ENCODE results near the gene DISC1. TPM values are rescaled to one million over a fixed set of nuclear protein-coding genes. Genes with fewer than 3 reads are reported as not detected.

DISC1 gene
- total RNA-seq, 3 donors from 2014 or later: 0.50 to 1.1 (median 0.57) TPM

DNA sequence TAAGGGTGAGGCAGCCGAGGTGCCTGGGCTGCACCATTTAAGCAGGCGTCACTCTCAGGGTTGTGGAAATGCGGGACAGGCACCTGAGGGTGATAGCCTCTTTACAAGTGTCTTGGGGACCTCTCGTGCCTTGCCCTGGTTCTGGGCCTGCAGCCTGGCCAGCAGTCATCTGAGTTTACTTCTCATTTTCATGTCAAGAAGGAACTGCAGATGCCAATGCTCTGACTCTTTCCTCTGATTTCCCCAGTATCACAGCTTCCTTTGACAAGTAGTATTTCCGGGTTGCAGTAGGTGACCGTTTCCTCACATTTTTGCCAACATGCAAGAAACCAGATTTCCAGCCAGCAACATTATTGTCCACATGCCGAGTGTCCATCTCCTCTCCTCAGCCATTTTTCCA lies 286.9 kb downstream of the DISC1 start:
- no peaks in the 10 kb centered on the region for H3K27me3 Mint-ChIP-seq (ENCODE audit: low read depth)
- H3K9me3 Mint-ChIP-seq: peaks cover 4% of the 10 kb centered on the region
- DNase-seq: no peak
- no peak for ATAC-seq
- no peak overlapping the region for H3K4me3 Mint-ChIP-seq
- peaks cover 63% of the 10 kb centered on the region for H3K4me1 Mint-ChIP-seq (ENCODE audit: low read depth)
- H3K36me3 Mint-ChIP-seq (ENCODE audit: insufficient read depth): peaks cover 3% of the 10 kb centered on the region

DNA sequence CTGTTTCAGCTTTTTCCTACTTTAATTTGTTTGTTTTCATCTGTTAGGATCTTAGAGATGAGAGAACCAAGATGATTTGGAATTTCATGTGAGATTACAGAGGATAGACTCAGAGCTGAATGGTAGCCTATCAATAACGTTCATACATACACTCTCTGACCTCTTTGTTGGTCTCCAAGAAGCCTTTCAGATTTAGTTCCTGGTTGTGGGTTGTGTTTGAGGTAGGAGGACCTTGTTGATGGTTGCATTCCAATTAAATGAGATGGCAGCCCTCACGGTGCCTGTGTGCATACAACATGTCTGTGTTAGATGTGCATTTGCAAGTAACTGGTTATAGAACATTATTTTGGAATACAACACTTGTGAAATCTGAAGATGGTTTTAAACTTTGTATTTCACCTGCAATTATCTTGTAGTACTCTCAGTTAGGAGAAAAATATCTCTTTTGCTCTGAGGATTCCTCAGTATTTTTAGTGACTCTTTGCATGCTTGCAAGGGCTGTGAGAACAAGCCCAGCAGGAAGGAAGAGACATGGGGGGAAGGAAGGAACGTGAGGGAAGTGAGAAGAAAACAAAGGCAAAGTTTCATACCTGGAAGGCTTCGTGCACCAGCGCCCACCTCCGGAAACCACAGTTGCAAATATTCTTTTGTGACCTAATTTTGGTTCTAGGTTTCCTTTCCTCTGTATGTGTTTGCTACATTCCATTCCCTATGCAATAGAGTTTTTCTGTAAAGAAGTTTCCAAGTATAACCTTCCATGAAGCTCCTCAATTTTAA lies 291.8 kb downstream of the DISC1 start:
- DNase-seq (no peak), ATAC-seq (peak; percentile 44 to 59)
- Mint-ChIP-seq H3K4me3 (peak overlapping the region; percentile 33), H3K9me3 (no peaks in the 10 kb centered on the region), H3K27me3 (ENCODE audit: low read depth) (peaks cover 1% of the 10 kb centered on the region), H3K36me3 (ENCODE audit: insufficient read depth) (no peaks in the 10 kb centered on the region), H3K4me1 (ENCODE audit: low read depth) (peaks cover 78% of the 10 kb centered on the region)

DNA sequence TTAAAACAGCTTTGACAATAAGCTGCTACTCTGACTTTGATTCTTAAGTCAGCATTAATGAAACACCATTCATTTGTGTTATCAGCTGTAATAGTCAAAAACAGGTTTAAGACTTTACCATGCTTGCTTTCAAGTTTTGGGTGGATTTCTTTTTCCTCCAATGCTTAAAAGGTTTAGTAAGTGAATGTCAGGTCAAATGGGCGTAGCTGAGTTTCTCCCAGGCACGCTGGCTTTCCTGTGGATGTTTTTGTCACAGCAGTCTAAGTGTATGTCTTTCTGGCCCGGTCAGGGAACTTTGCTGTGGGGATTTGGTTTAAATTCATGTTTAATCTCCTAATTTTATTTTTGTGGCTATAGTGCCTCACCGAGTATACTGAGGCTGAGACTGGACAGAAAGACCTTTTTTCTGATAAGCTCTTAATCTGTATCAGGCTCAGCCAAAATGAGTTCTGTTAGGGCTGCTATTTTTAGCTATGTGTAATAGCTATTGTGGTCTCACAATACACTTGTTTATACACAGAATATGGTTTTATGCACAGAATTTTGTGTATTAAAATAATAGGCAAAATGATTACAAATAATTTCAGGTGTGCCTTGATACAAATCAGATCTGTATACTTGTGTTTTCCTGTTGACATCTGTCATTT lies 292.8 kb downstream of the DISC1 start:
- Mint-ChIP-seq H3K36me3 (ENCODE audit: insufficient read depth) (peaks cover 3% of the 10 kb centered on the region), H3K9me3 (no peaks in the 10 kb centered on the region), H3K27me3 (ENCODE audit: low read depth) (peaks cover 1% of the 10 kb centered on the region), H3K4me1 (ENCODE audit: low read depth) (peaks cover 71% of the 10 kb centered on the region), H3K4me3 (peak overlapping the region; percentile 33)
- no peak for ATAC-seq
- DNase-seq: no peak

DNA sequence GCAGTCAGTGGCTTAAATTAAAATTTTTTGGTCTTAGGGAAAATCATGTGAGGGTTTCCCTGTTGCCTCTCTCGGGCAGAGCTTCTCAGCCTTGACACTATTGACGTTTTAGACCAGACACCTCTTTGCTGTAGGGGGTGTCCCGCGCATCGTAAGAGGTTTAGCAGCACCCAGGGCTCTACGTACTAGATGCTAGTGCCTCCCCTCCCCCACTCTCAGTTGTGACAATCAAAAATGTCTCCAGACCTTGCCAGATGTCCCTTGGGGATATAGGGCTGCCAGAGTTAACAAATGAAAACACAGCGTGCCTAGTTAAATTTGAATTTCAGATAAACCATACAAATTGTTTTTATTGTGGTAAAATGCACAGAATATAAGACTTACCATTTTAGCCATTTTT lies 293.3 kb downstream of the DISC1 start:
- peaks cover 66% of the 10 kb centered on the region for H3K4me1 Mint-ChIP-seq (ENCODE audit: low read depth)
- DNase-seq (no peak), ATAC-seq (peak in 1 of 2 donors; percentile 78)
- peaks cover 1% of the 10 kb centered on the region for H3K27me3 Mint-ChIP-seq (ENCODE audit: low read depth)
- H3K36me3 Mint-ChIP-seq (ENCODE audit: insufficient read depth): peaks cover 3% of the 10 kb centered on the region
- H3K4me3 Mint-ChIP-seq: peak overlapping the region; percentile 24
- H3K9me3 Mint-ChIP-seq: no peaks in the 10 kb centered on the region

DNA sequence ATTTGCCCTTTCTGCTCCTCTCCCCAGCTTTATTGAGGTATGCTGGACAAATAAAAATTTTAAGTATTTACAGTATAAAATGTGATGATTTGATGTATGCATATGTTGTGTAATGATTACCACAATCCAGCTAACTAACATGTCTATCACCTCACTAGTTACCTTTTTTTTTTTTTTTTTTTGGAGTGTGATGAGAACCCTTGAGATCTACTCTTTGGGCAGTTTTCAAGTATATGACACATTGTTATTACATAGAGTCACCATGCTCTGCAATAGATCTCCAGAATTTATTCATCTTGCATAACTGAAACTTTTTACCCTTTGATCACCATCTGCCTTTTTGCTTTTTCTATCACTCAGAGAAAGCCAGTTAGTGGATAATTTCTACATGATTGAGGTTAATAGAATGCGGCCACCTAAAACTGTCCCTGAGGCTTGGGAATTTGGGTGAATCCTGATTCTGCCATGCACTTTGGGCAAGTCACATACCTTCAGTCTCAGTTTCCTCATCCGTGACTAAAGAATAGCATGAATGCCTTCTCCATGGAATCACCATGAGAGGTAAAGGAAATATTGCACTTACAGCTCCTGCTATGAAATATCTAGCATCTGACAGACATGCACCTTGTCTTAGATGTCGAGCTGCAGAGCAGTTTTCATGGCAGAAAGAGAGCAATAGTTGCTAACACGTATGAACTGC lies 295.2 kb downstream of the DISC1 start:
- H3K4me3 Mint-ChIP-seq: no peak overlapping the region
- peaks cover 3% of the 10 kb centered on the region for H3K36me3 Mint-ChIP-seq (ENCODE audit: insufficient read depth)
- H3K9me3 Mint-ChIP-seq: no peaks in the 10 kb centered on the region
- no peak for DNase-seq
- H3K4me1 Mint-ChIP-seq (ENCODE audit: low read depth): peaks cover 49% of the 10 kb centered on the region
- H3K27me3 Mint-ChIP-seq (ENCODE audit: low read depth): peaks cover 1% of the 10 kb centered on the region
- no peak for ATAC-seq

DNA sequence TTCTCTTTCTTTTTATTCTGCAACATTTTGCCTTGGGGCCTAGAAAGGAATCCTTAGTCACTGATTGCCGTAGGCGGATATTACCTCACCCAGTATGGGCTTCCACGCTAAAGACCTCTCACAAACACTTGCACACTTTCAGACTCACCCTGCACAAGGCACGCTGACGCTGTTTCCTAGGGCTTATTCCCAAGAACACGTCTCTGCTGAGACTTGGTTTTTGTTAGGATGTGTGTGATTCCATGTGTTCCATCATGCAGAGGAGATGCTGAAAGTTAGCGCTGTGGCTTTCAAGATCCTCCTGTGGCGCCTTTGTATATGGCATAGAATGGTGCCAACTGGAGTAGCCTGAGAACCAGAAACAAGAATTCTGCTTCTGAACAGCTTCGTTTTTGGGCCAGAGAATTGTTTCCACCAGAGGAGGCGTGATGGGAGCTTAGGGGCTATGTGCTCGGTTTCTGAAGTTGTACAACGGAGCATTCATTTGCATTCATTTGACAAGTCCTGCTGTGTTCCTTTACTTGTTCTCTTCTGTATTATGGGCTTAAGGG lies 297.0 kb downstream of the DISC1 start:
- H3K4me1 Mint-ChIP-seq (ENCODE audit: low read depth): peaks cover 33% of the 10 kb centered on the region
- H3K27me3 Mint-ChIP-seq (ENCODE audit: low read depth): peaks cover 1% of the 10 kb centered on the region
- no peaks in the 10 kb centered on the region for H3K9me3 Mint-ChIP-seq

DNA sequence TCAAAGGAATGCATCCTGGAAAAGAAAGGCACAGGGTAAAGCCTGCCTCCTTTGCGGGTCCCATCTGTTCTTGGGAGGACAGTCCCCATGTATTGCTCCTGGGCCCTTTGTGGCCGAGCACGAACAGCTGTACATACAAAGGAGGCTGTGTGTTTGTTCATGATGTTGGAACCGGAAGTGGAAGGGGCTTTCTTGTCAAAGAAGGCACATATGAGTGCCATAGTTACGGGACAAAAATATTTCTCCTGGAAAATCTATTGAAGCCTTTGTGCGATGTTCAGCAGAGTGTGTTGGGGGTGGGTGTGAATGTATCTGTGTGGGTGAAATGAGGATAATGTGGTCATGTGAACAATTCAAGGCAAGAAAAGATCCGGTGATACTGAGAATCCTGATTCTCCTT lies 297.6 kb downstream of the DISC1 start:
- DNase-seq: no peak
- no peak for ATAC-seq
- H3K4me3 Mint-ChIP-seq: no peak overlapping the region
- H3K36me3 Mint-ChIP-seq (ENCODE audit: insufficient read depth): peaks cover 5% of the 10 kb centered on the region
- no peaks in the 10 kb centered on the region for H3K9me3 Mint-ChIP-seq
- H3K27me3 Mint-ChIP-seq (ENCODE audit: low read depth): peaks cover 1% of the 10 kb centered on the region
- H3K4me1 Mint-ChIP-seq (ENCODE audit: low read depth): peaks cover 33% of the 10 kb centered on the region

More for the DNA sequence above, 297.0 kb downstream of the DISC1 start:
- DNase-seq (no peak), ATAC-seq (no peak)
- Mint-ChIP-seq H3K4me3 (no peak overlapping the region), H3K36me3 (ENCODE audit: insufficient read depth) (peaks cover 5% of the 10 kb centered on the region)

DNA sequence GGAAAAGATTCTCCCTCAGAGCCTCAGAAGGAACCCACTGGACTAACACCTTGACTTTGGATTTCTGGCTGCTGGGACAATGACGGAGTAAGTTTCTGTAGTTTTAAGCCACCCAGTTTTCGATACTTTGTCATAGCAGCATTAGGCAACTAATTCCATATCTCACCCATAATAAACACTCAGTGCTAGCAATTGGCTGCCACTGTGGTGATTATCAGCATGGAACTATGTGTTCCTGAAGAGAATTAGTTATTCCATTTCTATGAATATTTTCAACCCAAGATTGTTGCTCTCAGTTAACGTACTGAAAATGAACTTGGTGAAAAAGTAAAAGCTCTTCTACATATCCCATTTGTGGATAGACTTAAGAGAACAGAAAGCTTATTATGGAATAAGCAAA lies 299.3 kb downstream of the DISC1 start:
- H3K27me3 Mint-ChIP-seq (ENCODE audit: low read depth): no peaks in the 10 kb centered on the region
- peaks cover 5% of the 10 kb centered on the region for H3K36me3 Mint-ChIP-seq (ENCODE audit: insufficient read depth)
- H3K4me1 Mint-ChIP-seq (ENCODE audit: low read depth): peaks cover 32% of the 10 kb centered on the region
- DNase-seq (no peak), ATAC-seq (no peak)
- H3K4me3 Mint-ChIP-seq: no peak overlapping the region
- H3K9me3 Mint-ChIP-seq: no peaks in the 10 kb centered on the region

DNA sequence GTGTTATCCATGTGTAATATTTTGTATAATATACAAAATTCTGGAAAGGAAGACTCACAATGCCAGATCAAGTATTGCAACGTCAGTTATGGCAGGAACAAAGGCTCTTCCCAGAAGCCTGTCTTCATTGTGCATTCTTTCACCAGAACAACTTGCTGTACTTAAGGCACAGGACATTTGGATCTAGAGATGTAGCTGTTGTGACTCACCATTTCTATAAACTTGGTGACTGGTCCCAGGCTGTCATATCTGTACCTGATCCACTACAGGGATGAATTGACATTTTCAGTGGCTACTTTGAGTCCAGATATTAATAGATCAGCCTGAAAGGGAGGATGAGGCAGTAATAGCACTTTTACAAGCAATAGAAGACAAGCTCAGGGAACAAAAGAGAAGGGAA lies 299.8 kb downstream of the DISC1 start:
- Mint-ChIP-seq H3K4me1 (ENCODE audit: low read depth) (peaks cover 34% of the 10 kb centered on the region), H3K9me3 (no peaks in the 10 kb centered on the region), H3K4me3 (no peak overlapping the region), H3K36me3 (ENCODE audit: insufficient read depth) (peaks cover 5% of the 10 kb centered on the region), H3K27me3 (ENCODE audit: low read depth) (no peaks in the 10 kb centered on the region)
- DNase-seq: no peak
- ATAC-seq: no peak

DNA sequence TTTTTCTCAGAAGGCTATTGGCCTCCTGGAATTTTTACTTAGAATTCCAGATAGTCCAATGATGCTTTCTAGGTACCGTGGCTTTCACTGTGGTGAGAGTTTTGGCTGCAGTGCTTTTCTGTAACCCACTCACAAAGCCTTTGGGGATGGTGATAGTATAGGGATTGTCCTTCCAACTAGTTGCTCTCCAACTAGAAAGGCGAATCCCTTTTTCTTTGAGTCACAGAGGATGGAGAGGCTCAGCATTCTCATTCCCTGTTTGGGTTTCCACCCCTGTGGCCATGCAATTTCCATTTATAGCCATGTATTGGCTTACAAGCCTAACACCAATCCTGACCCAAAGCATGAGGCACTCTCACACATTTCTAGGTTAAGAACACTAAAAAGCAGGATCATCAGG lies 300.3 kb downstream of the DISC1 start:
- DNase-seq (no peak), ATAC-seq (no peak)
- H3K27me3 Mint-ChIP-seq (ENCODE audit: low read depth): no peaks in the 10 kb centered on the region
- peaks cover 30% of the 10 kb centered on the region for H3K4me1 Mint-ChIP-seq (ENCODE audit: low read depth)
- peaks cover 5% of the 10 kb centered on the region for H3K36me3 Mint-ChIP-seq (ENCODE audit: insufficient read depth)
- H3K9me3 Mint-ChIP-seq: no peaks in the 10 kb centered on the region
- H3K4me3 Mint-ChIP-seq: no peak overlapping the region

DNA sequence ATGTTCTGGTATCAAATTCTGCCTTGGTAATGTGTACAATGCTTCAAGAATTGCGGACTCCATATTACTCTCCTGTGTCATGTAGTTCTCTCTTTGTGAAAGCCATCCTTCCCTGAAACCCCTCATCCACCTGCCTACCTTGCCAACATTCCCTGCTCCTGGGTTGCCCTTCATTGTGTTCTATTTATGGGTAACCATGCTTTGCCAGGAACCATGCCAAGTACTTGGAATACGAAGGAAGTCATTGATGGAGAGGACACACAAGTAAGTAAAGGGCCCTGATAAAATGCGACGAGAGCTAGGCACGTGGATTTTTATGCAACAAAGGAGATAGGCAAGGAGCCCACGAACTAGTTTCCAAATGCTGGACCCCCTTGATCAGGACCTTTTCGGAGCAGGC lies 300.8 kb downstream of the DISC1 start:
- DNase-seq (no peak), ATAC-seq (no peak)
- H3K9me3 Mint-ChIP-seq: no peaks in the 10 kb centered on the region
- no peak overlapping the region for H3K4me3 Mint-ChIP-seq
- H3K36me3 Mint-ChIP-seq (ENCODE audit: insufficient read depth): peaks cover 5% of the 10 kb centered on the region
- H3K4me1 Mint-ChIP-seq (ENCODE audit: low read depth): peaks cover 26% of the 10 kb centered on the region
- no peaks in the 10 kb centered on the region for H3K27me3 Mint-ChIP-seq (ENCODE audit: low read depth)

DNA sequence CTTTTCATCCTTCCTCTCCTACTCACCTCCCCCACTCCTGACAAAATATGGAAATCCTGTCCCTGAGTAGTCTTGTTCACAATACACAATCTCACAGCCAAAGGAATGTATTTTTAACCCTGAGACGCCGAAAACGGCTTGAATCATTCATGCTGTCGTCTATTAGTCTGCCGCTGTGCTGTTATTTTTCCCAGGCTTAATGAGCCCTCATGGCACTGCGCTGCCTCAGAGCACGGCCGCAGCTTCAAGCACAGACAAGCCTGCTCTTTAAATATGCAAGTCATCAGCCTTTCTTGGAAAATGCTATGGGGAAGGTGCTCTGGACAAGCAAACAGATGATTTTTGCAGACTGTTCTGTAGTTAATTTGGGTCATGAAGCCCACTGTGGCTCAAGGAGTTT lies 302.7 kb downstream of the DISC1 start:
- DNase-seq (no peak), ATAC-seq (no peak)
- peaks cover 26% of the 10 kb centered on the region for H3K4me1 Mint-ChIP-seq (ENCODE audit: low read depth)
- no peaks in the 10 kb centered on the region for H3K9me3 Mint-ChIP-seq
- peaks cover 5% of the 10 kb centered on the region for H3K36me3 Mint-ChIP-seq (ENCODE audit: insufficient read depth)
- H3K4me3 Mint-ChIP-seq: no peak overlapping the region
- H3K27me3 Mint-ChIP-seq (ENCODE audit: low read depth): no peaks in the 10 kb centered on the region

DNA sequence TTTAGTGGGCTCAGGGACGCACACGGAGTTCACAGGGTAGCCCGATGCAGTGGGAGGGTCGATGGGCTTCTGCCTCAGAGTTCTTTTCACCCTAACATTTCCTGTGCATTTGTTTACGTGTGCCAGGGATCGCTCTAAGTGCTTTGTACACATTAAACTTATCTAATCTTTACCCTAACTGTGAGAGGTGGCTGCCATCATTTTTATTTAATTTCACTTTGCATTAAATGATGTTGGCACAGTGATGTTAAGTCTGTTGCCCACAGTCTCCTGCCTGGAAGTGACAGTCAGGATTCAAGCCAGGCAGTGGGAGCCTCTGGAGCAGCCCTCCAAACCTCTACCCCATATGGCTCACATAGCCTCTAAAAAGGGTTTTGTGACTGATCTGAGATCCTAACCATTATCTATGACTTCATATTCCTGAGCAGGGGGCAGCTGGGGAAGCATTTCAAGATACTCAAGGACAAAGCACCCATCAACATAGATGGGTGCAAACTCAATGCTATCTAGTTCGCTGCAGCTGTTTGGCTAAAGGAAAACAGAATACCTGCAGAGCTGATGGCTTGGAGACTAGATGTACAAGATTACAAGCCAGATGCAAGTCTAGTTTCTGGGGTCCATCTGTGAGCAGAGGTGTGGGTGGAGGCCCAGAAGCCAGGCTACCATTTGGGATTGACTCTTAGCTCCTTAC lies 303.8 kb downstream of the DISC1 start:
- Mint-ChIP-seq H3K36me3 (ENCODE audit: insufficient read depth) (peaks cover 4% of the 10 kb centered on the region), H3K9me3 (no peaks in the 10 kb centered on the region), H3K27me3 (ENCODE audit: low read depth) (no peaks in the 10 kb centered on the region), H3K4me3 (no peak overlapping the region), H3K4me1 (ENCODE audit: low read depth) (peaks cover 26% of the 10 kb centered on the region)
- DNase-seq (no peak), ATAC-seq (no peak)

DNA sequence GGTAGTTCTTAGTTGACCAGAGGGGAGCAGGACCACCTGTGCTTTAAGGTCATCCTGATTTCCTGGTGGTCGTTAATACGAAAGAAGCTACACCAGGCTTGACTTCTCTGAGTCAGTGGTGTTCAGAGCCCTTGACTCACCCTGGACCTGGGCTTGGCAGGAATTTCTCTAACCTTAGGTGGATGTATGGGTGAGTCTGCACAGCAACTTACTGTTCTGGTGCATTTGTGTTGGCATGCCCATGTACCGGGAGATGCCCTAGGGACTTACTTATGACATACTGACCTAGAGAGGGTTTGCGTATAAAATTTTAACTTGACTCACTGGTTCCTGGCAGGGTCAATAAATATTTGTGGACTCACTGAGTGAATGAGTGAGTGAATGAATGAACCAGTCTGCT lies 304.6 kb downstream of the DISC1 start:
- Mint-ChIP-seq H3K27me3 (ENCODE audit: low read depth) (no peaks in the 10 kb centered on the region), H3K4me3 (no peak overlapping the region), H3K9me3 (no peaks in the 10 kb centered on the region), H3K4me1 (ENCODE audit: low read depth) (peaks cover 27% of the 10 kb centered on the region), H3K36me3 (ENCODE audit: insufficient read depth) (peaks cover 4% of the 10 kb centered on the region)
- no peak for ATAC-seq
- DNase-seq: no peak

All from activated T-cell treated with anti-CD3 and anti-CD28 coated beads, Interleukin-2, amount 50 U/mL, for 4 hours (primary cell).